GM19043 (cell line): ENCODE results near the gene RND3.

Experiments used
- ATAC-seq: cut with Tn5 transposase; IDR thresholded peaks from one replicate; pipeline ENCODE4 v1.9.1; 2021; ENCODE audit warnings: low read depth; ENCODE audit not compliant: unreplicated experiment

The RND3 gene

GRCh38 chr2:150476809-150477302, 10.6 kb downstream of the RND3 start:
- ATAC-seq, result no peak

DNA sequence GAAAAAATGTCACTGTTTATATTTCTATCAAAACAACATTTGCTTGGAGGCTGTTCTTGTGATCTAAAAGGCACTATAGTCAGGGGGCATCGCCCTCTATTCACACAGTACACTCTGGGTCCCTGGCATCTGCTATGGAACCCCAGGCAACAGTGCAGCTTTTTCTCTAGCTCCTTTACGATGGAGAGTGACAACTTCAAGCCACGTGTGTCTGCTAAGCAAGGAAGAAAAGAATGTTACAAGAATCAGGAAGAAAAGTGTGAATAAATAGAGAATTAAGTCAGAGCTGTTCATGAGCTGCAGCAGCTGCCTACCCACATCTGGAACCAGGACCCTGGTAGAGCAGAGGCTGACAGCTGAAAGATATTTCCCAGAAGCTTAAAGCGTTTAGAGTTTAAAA, 11.2 kb downstream of the RND3 start:
- ATAC-seq, result no peak

DNA sequence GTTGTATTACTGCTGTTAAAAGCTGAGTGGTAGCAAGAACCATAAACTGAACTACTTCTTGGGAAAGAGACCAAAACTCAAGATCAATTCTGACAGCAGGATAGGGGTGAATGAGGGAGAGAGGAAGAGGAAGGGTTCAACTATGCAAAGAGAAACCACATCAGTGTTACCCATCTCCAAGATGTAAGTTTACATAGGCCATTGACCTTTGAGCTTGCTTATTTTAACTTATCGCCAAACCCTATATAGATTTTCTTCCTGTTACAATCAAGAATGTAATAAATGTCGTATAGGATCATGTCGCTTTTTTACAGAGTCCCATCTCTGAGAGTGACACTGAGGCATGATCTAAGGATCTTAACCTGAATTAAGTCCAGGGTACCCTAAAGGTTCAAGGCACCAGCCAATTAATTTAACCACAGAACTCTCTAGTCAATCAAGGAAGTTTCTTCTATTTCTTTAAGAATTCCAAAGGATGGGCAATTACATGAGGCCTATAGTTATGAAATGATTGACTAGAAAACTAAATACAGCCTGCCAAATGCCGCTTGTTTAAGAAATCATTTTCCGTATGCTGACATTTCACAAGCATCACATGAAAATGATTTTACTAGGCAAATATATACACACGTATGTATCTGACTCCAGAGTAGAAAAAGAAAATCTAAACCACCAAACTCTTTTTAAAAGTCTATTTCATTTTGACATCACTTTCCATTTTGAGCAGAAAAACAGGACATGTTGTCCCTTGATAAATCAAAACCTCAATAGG, 11.8 kb downstream of the RND3 start:
- ATAC-seq, result no peak

- no peak for ATAC-seq
Measured at GRCh38 chr2:150474326-150475074, 13.0 kb downstream of the RND3 start.

- ATAC-seq, result no peak
Measured at GRCh38 chr2:150473767-150474166, 13.7 kb downstream of the RND3 start.

GRCh38 chr2:150472511-150472899, 15.0 kb downstream of the RND3 start:
- no peak for ATAC-seq

DNA sequence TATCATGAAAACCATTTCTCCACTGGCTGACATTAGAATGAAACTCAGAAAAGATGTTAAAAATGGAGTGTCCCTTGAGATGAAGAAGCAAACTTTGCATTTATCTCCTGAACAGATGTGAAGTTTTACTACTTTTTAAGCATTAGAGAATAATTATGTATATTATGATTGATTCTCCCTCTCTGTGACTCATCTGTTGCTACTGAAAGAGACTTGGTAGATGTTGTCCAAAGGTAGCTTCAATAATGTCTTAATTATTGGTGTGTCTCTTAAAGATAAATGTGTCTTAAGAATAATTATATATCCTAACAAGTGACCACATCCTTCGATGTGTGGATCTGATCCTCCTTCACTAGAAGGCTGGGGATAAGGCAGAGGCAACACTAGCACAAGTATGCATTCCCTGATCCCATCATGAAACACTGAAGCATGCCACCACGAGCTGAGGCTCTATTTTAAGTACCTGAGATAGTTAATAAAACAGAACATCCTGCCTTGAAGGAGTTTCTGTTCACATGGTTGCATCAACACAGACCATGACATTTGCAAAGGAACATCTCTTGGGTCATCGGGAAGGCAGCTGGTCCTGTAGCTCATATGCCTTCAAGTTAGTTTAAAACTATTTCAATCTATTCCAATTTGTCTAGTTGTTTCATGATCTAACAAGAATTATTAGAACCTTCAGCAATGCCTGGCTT, 15.5 kb downstream of the RND3 start:
- no peak for ATAC-seq

- ATAC-seq, result no peak
Measured at GRCh38 chr2:150470435-150470834, 17.0 kb downstream of the RND3 start.

- no peak for ATAC-seq
Measured at GRCh38 chr2:150469706-150470274, 17.7 kb downstream of the RND3 start.

DNA sequence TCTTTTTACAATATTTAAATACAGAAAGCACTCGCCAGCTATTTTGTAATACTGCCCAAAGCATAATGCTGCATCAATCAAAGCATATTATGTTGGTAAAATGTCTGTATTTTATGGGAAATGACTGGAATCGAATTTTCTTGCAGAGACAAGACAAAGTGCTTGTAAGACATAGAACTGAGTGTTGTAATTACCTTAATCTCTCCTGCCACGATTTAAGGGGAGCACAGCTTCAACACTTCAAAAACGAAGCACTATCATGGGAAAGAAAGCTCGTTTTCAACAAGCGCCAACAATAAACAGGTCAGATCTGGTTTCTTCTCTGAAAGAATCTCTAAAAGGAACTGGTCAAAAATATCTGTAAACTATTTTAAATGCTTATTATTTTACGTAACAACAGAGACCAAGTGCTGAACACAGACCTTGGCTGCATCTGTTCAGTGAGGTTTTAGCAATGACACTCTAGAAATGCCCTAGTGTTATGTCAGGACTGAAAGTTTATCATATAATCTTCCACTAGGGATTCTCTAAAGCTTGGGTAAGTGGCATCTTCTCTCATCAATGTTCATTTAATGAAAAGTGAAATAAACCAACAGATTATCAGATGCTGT, 19.0 kb downstream of the RND3 start:
- no peak for ATAC-seq

DNA sequence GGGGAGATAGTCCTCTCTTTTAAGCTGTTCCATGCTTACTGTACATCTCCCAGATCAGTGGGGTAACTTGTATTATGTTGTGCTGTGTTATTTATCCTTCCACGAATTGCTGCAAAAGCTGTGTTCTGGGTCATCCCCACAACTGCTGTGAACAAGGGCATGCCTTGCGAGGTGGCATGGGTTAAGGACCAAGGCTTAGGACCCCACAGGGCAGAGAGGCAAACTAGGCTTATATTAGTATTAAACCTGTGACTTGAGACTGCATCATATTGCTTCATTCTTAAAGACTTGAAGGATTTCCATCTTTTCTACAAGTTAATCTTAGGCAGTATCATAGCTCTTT, 19.9 kb downstream of the RND3 start:
- ATAC-seq, result no peak

GRCh38 chr2:150466741-150467620, 20.5 kb downstream of the RND3 start:
- no peak for ATAC-seq

DNA sequence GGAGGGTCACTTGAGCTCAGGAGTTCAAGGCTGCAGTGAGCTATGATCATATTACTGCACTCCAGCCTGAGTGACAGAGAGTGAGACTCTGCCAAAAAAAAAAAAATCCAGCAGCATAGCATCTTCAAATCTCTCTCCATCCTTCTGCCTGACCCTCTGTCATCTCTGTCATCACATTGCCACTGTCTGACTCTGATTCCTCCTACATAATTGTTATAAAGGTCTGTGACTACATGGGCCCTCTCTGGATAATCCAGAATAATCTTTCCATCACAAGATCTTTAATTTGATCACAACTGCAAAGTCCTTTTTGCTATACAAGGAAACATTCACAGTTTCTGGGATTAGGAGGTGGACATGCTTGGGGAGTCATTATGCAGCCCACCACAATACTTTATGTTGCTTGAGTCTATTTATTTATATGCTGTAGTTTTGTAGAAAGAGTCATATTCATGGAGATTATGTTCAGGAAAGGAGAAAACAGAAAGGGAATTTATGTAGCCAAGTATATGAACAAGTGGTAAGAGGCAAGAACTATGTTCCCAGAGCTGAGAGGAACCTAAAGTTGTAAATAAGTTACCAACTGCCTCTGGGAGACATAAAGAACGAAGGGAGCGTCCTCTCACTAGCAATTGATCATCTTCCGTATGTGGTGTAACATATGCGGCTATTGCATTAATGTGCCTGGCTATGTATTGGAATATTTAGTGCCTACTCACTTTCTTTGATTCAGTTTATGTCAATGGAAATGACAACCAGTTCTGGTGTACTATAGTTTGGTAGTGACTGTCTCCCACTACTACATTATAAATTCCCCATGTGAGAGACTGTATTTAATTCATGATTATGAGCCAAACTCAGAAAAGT, 21.5 kb downstream of the RND3 start:
- no peak for ATAC-seq

DNA sequence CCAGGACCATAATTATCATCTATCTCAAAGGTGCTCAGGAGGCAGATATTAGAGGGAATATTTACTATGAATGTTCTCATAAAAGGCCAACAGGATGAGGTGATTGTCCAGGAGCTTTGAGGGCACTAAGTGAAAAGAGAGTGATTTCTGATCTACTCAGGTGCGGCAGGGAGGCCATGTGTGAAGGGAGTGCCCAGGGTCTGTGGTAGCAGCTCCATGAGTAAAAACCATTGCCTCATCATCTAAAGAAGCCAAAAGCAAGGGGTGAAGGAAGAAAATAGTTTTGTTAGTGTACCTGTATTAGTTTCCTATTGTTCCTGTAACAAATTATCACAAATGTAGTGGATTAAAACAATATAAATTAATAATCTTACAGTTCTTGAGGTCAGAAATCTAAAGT, 22.5 kb downstream of the RND3 start:
- no peak for ATAC-seq

- no peak for ATAC-seq
Measured at GRCh38 chr2:150464270-150464669, 23.2 kb downstream of the RND3 start.

DNA sequence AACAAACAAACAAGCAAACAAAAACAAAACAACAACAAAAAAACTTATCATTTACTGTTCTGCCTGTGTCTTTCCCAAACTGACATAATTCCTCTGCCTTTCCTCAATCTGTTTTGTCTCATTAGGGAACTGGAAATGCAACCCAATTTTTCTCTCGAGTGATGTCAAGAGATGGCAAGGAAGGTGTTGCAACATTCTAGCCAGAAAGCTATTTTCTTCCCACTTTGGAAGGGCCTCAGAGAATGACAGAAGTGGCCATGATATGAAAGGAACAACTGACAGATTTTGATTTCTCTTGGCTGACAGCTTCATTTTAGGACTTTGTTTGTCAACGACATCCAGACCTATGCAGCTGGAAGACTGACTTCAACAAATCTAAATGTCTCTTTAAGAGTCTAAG, 24.7 kb downstream of the RND3 start:
- no peak for ATAC-seq

DNA sequence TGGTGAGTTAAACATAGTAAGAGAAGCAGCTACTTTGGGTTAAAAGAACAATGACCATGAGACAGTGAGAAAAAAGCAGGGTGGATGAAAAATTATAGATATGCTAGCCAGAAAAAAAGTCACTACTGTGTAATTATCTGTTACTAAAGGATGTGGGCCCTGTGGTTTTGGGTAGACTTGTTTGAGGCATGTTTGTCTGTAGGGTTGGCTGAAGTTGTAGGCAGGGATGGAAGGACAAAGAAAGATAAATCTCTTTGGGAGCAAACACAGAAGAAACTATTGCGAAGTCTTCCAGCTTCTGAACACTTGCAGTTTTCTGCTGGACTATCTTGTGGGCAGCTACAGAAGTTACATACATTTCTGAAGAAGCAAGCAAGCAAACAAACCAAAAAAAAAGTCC, 28.2 kb downstream of the RND3 start:
- no peak for ATAC-seq

- no peak for ATAC-seq
Measured at GRCh38 chr2:150450765-150451164, 36.7 kb downstream of the RND3 start.

DNA sequence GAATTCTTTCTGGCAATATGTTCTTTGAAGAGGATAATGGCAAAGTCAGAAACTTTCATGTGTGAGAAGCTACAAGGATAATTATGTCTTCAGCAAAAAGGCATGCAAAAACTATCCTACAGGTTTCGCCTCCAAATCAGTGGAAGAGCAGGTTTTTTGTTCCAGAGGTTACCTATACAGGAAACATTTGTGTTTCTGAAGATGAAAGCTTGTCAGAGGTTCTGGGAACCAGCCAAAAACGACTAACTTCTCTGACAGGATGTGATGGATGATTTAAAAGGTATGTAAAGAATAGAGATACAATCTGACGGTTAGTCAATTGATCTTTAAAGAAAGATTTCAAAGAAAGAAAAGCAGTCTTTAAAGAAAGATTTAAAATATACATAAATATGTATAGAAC, 37.6 kb downstream of the RND3 start:
- ATAC-seq, result no peak
